CD14-positive monocyte (primary cell): ENCODE measurements around the gene PRKCA. TPM values are rescaled to one million over a fixed set of nuclear protein-coding genes. Genes with fewer than 3 reads are reported as not detected.
A peak's percentile ranks its signal among the peaks of the same experiment; 100 is the strongest.
"Not testable (repeated sequence)": the region's sequence is repeated elsewhere in the genome, so short reads cannot be mapped to it uniquely, and the experiment has no call there.

Source experiments
- DNase-seq, 3 donors: peaks; one replicate each; pipeline ENCODE4 v3.0.0-alpha.2; 2011 to 2022
- H2AFZ ChIP-seq: 2 replicates; pipeline ENCODE4 v1.6.0; 2012; ENCODE audit warnings: mild to moderate bottlenecking, low read depth, low read length, inconsistent platforms; ENCODE audit not compliant: insufficient read depth, poor library complexity, severe bottlenecking
- H3K27ac ChIP-seq, 2 donors: 1 replicate in 1 of 2; 2 replicates in 1 of 2; pipeline ENCODE4 v1.5.1; 2012 to 2013; ENCODE audit warnings: low read length in 2 of 2, control low read depth in 1 of 2, inconsistent platforms in 1 of 2, low read depth in 1 of 2, mild to moderate bottlenecking in 1 of 2
- H3K27me3 ChIP-seq, 2 donors: one replicate each; pipeline versions ENCODE4 v1.6.0 to v1.6.1; 2011 to 2013; ENCODE audit warnings: low read length in 2 of 2; ENCODE audit not compliant: control insufficient read depth in 2 of 2, insufficient read depth in 2 of 2
- H3K36me3 ChIP-seq, 2 donors: replicated peaks in 1 of 2; 1 replicate in 1 of 2; 2 replicates in 1 of 2; pipeline versions ENCODE4 v1.5.1 to v1.6.1; 2012 to 2013; ENCODE audit warnings: low read length in 2 of 2, control low read depth in 1 of 2, inconsistent platforms in 1 of 2, mild to moderate bottlenecking in 1 of 2; ENCODE audit not compliant: insufficient read depth in 2 of 2, control insufficient read depth in 1 of 2
- H3K4me1 ChIP-seq, 2 donors: 1 replicate in 1 of 2; 2 replicates in 1 of 2; pipeline versions ENCODE4 v1.5.1 to v1.6.1; 2012 to 2013; ENCODE audit warnings: low read length in 2 of 2, control low read depth in 1 of 2, inconsistent platforms in 1 of 2, mild to moderate bottlenecking in 1 of 2, moderate library complexity in 1 of 2; ENCODE audit not compliant: insufficient read depth in 2 of 2, control insufficient read depth in 1 of 2
- H3K4me2 ChIP-seq: replicated peaks from 2 replicates; pipeline ENCODE3; 2012; ENCODE audit warnings: low read length, moderate library complexity, mild to moderate bottlenecking; ENCODE audit not compliant: poor library complexity, severe bottlenecking; ENCODE audit errors: extremely low read depth
- H3K4me3 ChIP-seq, 3 experiments: fragments of 200-600 bp in 1 of 3; sonication (generic) in 1 of 3; replicated peaks in 1 of 3; 1 replicate in 2 of 3; 2 replicates in 1 of 3; pipeline ENCODE4 v1.5.1; 2011 to 2013; ENCODE audit warnings: low read length in 3 of 3, mild to moderate bottlenecking in 3 of 3, control low read depth in 2 of 3, low read depth in 2 of 3, inconsistent platforms in 1 of 3, moderate library complexity in 1 of 3
- H3K79me2 ChIP-seq: 2 replicates; pipeline ENCODE4 v1.6.0; 2012; ENCODE audit warnings: mild to moderate bottlenecking, control low read depth, inconsistent platforms, low read length, moderate library complexity; ENCODE audit not compliant: insufficient read depth
- H3K9ac ChIP-seq: 2 replicates; pipeline ENCODE4 v1.6.0; 2017; ENCODE audit warnings: low read length, mild to moderate bottlenecking; ENCODE audit not compliant: insufficient read depth, poor library complexity, severe bottlenecking
- H3K9me3 ChIP-seq, 2 donors: replicated peaks in 1 of 2; 1 replicate in 1 of 2; 2 replicates in 1 of 2; pipeline versions ENCODE4 v1.5.1 to v1.6.1; 2012 to 2013; ENCODE audit warnings: low read length in 2 of 2, control low read depth in 1 of 2; ENCODE audit not compliant: control insufficient read depth in 1 of 2, insufficient read depth in 1 of 2
- H4K20me1 ChIP-seq: 2 replicates; pipeline ENCODE4 v1.6.0; 2012; ENCODE audit warnings: mild to moderate bottlenecking, low read length, control low read depth, moderate library complexity; ENCODE audit not compliant: insufficient read depth
- H3K27ac Mint-ChIP-seq, 7 donors: one replicate each; pipeline ENCODE4 v1.8.0; 2020; ENCODE audit warnings: mild to moderate bottlenecking in 7 of 7, mixed read lengths in 7 of 7, moderate library complexity in 6 of 7, inconsistent platforms in 2 of 7
- H3K27me3 Mint-ChIP-seq, 3 donors: one replicate each; pipeline ENCODE4 v1.8.0; 2021 to 2022; ENCODE audit warnings: low read depth in 3 of 3, mild to moderate bottlenecking in 3 of 3, mixed read lengths in 3 of 3, moderate library complexity in 3 of 3, inconsistent platforms in 1 of 3
- H3K36me3 Mint-ChIP-seq, 2 donors: one replicate each; pipeline ENCODE4 v1.8.0; 2020; ENCODE audit warnings: mixed read lengths in 2 of 2, inconsistent platforms in 1 of 2, mild to moderate bottlenecking in 1 of 2
- H3K4me1 Mint-ChIP-seq: one replicate; pipeline ENCODE4 v1.8.0; 2020; ENCODE audit warnings: mild to moderate bottlenecking, mixed read lengths
- H3K4me3 Mint-ChIP-seq, 2 donors: one replicate each; pipeline ENCODE4 v1.8.0; 2020; ENCODE audit warnings: mild to moderate bottlenecking in 2 of 2, mixed read lengths in 2 of 2, moderate library complexity in 1 of 2
- H3K9me3 Mint-ChIP-seq, 7 donors: one replicate each; pipeline ENCODE4 v1.8.0; 2020 to 2022; ENCODE audit warnings: mixed read lengths in 7 of 7, mild to moderate bottlenecking in 6 of 7, moderate library complexity in 6 of 7, inconsistent platforms in 2 of 7
- WGBS: methylation state at CpG from one replicate; pipeline ENCODE4 v1.1.5; 2013; ENCODE audit warnings: missing lambda C conversion rate; ENCODE audit not compliant: insufficient coverage; 5-methylcytosine and 5-hydroxymethylcytosine counted together
- intact Hi-C, 2 donors: fragments of 100-400 bp; cut with micrococcal nuclease; formaldehyde crosslinking; loops; one replicate each; pipeline versions ENCODE4 v1.15.0 to v1.15.1; 2023
- polyA plus RNA-seq, 3 donors: library from polyadenylated mRNA; depleted of rRNA in 1 of 3; unstranded in 2 of 3; stranded (reverse) in 1 of 3; fragments of 300-500 nt in 2 of 3; fragments of >200 nt in 1 of 3; fragmentation: Illumina TruSeq in 2 of 3; gene quantifications; 1 replicate in 2 of 3; 2 replicates in 1 of 3; pipeline ENCODE4 v1.2.3, GENCODE V29; 2012 to 2021
- TF ChIP-seq, protein P1 (sequence below): fragments of 200-600 bp; IDR thresholded peaks from one replicate; pipeline ENCODE4 v1.8.0; 2022; ENCODE audit warnings: antibody characterized with exemption, mild to moderate bottlenecking

PRKCA gene
- polyA plus RNA-seq, 3 donors, result 0.22 to 7.1 (median 0.30) TPM

DNA sequence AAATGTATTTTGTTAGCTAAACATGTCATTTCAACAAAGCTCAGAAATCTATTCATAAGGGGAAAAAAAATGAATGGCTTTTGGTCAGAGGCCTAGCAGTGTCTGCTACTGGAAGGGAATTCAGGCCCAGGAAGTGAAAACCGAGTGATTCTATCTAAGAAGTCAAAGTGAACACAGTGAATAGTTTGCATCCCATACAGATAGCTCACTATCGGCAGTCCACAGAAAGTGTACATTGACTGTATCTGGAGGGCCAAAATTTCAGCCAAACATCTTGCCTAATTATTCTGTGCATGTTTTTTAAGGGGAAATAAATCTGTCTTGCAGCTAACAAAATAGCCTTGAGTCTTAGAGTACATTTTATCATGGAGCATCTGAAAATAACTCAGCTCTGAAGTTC, 318.1 kb downstream of the PRKCA start:
- H3K4me3 ChIP-seq, result no peak overlapping the region
- no peak overlapping the region for H3K9ac ChIP-seq
- no peaks in the 10 kb centered on the region for H3K27me3 ChIP-seq
- TF ChIP-seq, protein P1, sequence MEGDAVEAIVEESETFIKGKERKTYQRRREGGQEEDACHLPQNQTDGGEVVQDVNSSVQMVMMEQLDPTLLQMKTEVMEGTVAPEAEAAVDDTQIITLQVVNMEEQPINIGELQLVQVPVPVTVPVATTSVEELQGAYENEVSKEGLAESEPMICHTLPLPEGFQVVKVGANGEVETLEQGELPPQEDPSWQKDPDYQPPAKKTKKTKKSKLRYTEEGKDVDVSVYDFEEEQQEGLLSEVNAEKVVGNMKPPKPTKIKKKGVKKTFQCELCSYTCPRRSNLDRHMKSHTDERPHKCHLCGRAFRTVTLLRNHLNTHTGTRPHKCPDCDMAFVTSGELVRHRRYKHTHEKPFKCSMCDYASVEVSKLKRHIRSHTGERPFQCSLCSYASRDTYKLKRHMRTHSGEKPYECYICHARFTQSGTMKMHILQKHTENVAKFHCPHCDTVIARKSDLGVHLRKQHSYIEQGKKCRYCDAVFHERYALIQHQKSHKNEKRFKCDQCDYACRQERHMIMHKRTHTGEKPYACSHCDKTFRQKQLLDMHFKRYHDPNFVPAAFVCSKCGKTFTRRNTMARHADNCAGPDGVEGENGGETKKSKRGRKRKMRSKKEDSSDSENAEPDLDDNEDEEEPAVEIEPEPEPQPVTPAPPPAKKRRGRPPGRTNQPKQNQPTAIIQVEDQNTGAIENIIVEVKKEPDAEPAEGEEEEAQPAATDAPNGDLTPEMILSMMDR, result no peak
- no peak overlapping the region for H3K4me2 ChIP-seq
- Mint-ChIP-seq H3K27ac (peak overlapping the region in 1 of 7 donors; percentile 62), H3K9me3 (peaks cover 0 to 3% (median 0%) of the 10 kb centered on the region in 7 donors), H3K4me1 (peaks cover 2% of the 10 kb centered on the region), H3K27me3 (peaks cover 0 to 4% (median 0%) of the 10 kb centered on the region in 3 donors), H3K4me3 (peak overlapping the region in 1 of 2 donors; percentile 22), H3K36me3 (peaks cover 0 to 4% of the 10 kb centered on the region in 2 donors)
- no peaks in the 10 kb centered on the region for H3K36me3 ChIP-seq
- no CpG with 5 or more reads among the region's 2 CpGs for WGBS
- no peaks in the 10 kb centered on the region for H3K79me2 ChIP-seq
- H4K20me1 ChIP-seq, result no peaks in the 10 kb centered on the region
- DNase-seq, result no peak
- intact Hi-C loops, result no loop called here
- no peak overlapping the region for H3K27ac ChIP-seq
- H3K4me1 ChIP-seq, result no peaks in the 10 kb centered on the region
- no peak overlapping the region for H2AFZ ChIP-seq
- no peaks in the 10 kb centered on the region for H3K9me3 ChIP-seq

DNA sequence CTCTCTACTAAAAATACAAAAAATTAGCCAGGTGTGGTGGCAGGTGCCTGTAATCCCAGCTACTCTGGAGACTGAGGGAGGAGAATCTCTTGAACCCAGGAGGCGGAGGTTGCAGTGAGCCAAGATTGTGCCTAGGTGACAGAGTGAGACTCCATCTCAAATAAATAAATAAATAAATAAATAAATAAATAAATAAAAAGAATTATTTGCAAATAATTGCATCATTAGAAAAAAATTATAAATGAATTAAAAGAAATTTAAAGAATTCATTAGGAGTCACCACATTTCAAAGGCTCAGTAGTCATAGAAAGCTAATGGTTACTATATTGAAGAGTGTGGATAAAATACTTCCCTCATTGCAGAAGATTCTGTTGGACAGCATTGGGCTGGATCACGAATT, 322.2 kb downstream of the PRKCA start:
- H3K27me3 ChIP-seq, H3K4me1 ChIP-seq, H2AFZ ChIP-seq, H3K27ac ChIP-seq, H3K79me2 ChIP-seq, H3K9me3 ChIP-seq, H3K4me3 ChIP-seq, intact Hi-C loops, H3K9ac ChIP-seq, H4K20me1 ChIP-seq, H3K36me3 Mint-ChIP-seq, H3K9me3 Mint-ChIP-seq, H3K4me2 ChIP-seq, H3K27ac Mint-ChIP-seq, H3K27me3 Mint-ChIP-seq, DNase-seq, H3K4me3 Mint-ChIP-seq, H3K4me1 Mint-ChIP-seq, H3K36me3 ChIP-seq: not testable (repeated sequence)
- no CpG with 5 or more reads among the region's 2 CpGs for WGBS
